Stimulated activated CD8-positive, alpha-beta memory T cell treated with anti-CD3 and anti-CD28 coated beads, Interleukin-4, amount 100 ng/mL, for 4 hours (primary cell): Measurements from ENCODE around the gene RCAN2.

Experiments
- DNase-seq, 2 donors: peaks; one replicate each; pipeline ENCODE4 v3.0.0-alpha.2; 2020; ENCODE audit warnings: low read depth in 2 of 2, low spot score in 1 of 2

Gene RCAN2

GRCh38 chr6:46491628-46492547, 639 bp upstream of the RCAN2 start:
- DNase-seq = no peak

- DNase-seq = no peak
Observed at GRCh38 chr6:46490425-46491200, 636 bp downstream of the RCAN2 start.

DNA sequence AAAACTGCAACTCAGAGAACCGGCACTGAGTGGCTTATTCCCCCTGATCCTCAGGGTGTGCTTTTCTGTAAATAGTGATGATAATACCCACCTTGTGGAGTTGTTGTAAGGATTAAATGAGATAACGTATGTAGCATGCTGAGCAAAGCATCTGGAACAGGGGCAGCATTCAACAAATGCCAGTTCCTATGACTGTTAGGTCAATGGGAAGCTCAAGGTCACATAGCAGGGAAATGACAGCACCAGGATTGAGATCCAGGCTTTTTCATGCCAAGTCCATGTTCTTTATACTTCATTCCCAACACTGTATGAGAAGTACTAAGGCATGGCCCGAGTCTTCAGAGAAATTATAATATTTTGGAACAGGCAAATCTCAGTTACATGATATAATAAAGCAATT, 5.1 kb downstream of the RCAN2 start:
- DNase-seq = no peak

GRCh38 chr6:46484081-46484820, 7.0 kb downstream of the RCAN2 start:
- no peak for DNase-seq

GRCh38 chr6:46476301-46476700, 14.9 kb downstream of the RCAN2 start:
- DNase-seq = no peak

DNA sequence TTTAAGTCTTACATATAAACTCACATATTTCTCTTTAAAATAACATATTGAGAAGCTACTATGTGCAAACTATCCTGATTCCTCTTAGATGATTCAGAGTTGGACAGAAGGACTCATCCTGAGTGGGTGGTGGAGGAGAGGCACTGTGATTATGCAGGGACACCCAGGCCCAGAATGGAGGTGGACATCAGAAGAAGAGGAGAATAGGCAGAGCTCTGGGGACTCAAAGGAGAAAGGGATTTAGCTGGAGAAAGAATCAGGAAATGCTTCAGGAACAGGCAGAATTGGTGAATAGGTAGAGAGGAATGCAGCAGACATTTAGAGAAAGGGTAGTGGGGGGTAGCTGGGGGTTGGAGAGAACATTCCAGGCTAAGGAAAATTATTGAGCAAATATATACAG, 17.4 kb downstream of the RCAN2 start:
- no peak for DNase-seq

DNA sequence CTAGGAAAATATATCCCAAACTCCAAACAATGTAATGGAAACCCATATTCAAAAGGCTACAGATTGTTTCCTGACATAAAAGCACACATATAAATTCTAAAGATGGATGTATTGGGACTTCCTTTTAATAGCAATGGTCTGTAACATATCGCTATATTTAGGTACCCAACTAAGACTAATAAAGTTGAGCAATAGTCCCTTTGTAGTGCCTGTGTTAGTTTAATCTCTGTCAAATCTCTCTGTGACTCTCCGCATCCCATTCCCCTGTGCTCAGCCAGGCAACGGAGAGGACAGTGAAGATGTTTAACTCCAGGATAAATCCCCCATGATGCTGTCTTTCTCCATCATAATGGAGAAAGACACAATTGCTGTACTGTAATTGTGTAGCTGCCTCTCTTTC, 19.0 kb downstream of the RCAN2 start:
- DNase-seq = no peak

- DNase-seq = no peak
Observed at GRCh38 chr6:46469021-46469420, 22.2 kb downstream of the RCAN2 start.

GRCh38 chr6:46468403-46469010, 22.7 kb downstream of the RCAN2 start:
- no peak for DNase-seq

DNA sequence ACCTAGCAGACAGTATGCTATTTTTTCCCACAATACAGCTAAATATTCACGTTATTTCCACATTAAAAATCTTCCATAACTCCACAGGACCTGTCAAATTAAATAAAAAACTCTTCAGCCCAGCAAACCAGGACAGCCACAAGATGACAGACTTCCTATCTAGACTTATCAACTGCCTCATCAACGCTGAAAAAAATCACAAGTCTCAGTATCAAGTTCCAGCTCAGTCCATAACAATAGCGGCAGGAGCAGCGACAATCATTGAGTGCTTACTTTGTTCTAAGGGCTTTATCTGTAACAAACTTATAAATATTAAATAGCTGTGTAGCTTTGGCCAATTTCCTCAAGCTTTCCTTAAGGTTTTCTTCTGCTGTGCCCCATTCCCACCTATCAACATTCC, 24.7 kb downstream of the RCAN2 start:
- no peak for DNase-seq

DNA sequence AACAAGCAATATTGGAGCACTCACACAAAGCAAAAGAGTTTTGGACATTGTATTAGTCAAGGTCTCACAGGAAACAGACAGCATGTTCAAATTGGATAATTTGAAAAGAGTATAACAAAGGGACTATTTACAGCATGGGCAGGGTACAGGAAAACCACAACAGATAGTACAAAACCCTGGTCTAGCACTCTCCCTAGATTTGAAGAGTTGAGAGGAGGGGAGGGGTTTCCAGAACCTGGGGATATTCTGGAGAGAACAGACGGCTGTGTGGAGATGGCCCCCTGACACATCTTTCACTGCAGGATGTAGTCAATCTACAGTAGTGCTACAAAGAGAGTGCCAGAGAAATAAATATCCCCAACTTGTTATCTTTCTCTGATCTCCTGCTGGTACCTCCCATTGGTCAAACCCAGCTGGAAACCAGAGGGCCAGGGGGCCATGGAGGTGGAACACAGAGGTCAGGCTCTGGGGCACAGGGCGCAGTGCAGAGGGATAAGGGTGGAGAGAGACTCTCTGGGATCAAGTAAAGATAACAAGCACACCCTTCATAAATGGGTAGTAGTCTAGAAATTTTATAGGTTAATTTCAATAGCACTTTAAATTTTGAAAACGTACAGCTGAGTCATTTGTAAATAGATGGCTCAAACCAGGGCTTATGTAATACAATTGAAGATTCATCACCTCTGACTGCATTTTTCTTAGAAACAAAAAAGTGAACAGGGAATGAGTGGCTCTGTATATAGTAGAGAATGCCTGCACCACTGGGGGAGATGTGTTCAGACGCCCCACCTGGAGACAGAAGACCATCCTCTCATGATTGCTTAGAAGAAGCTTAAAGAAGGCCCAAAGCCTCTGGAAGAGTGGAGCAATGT, 25.7 kb downstream of the RCAN2 start:
- DNase-seq = no peak

DNA sequence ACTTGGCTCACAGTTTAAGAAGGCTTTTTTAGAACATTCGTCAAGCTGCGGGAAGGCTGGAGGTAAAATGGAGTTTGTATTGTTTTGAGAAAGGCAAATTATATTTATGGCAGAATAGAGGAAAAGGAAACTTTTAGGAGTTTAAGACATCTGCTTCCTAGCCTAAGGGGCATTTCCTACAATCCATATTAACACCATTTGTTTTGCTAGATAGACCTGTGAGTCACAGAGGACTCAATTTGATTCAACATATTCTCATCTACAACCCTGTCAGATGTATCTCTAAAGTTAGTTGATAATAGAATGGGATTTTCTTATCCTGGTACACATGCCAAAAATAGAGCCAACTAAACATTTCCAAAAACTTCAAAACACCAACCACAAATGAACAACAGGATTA, 35.0 kb downstream of the RCAN2 start:
- DNase-seq = no peak

DNA sequence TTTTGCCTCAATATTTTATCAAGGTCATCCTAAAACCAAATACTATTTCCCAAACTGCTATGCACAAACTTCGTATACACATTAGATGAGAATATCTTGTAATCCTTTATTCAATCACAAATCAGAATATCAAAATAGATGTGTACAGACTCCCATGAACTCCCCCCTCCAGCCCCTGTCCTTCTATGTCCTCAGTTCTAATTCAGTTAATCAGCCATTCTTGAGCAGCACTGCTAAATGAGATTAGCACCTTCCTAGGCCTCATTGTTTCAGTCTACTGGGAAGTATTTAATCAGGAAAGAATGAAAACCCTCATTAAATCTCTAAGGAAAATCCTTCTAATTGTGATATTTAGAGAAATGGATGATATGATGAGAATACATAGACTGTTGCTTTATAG, 36.6 kb downstream of the RCAN2 start:
- DNase-seq = no peak

DNA sequence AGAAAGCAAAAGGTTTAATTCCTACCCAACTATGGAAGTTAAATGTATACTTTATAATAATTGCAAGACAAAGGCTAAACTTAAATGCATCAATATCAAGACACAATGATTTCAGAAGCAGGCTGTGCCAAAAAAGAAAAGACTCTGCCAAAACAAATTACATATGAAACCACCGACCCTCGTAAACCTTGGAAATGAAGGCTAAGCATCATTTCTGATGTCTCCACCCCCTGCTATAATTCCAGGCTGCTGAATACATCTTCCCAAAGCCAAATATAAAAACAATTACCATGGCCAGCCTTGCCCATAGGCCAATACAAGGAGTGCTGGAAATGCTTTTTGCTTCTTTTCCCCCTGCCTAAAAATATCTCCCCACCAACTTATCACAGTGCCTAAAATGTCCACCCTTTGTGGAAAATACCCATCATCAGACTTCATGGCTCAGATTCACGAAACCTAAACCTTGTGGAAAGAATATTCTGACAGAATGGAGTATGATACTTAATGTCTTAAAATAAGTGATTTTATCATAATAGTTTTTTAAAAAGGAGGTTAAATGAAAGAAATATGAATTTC, 37.4 kb downstream of the RCAN2 start:
- DNase-seq = no peak

DNA sequence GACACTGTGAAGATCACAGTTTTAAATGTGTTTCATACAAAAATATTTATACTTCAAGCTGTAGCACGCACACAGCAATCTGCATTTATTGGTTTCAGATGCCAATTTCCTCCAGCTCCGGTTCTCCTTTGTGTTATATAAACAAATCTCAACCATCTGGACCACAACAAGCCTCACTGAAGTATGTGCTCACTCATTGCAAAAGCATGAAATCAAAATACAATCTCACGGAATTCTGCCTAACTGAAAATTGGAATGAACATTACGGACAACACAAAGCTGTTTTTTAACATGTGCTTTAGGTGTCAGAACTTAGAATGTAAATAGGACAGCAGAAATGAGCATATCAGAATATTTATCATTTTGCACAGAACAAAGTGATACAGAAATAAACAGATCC, 38.0 kb downstream of the RCAN2 start:
- DNase-seq = no peak

- DNase-seq = no peak
Observed at GRCh38 chr6:46452312-46452917, 38.8 kb downstream of the RCAN2 start.

DNA sequence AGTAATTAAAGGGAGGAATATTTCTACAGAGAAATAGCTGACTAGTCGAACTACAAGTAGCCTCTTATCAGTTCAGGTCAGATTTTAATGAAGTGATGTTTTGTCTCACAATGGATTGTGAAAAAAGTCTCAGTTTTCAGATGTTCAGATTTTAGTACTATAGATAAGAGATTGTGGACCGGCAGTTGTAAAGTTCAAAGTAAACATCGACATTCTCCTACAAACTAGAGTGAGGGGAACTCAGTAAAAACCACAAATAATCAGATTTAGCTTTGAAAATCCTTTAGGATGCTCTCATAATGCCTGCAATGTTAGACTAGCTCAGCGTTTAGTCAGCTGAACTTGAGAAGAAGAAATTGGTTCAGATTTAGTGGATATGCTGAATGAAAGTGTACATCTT, 39.9 kb downstream of the RCAN2 start:
- DNase-seq = no peak

- DNase-seq = no peak
Observed at GRCh38 chr6:46444772-46445454, 46.3 kb downstream of the RCAN2 start.

- no peak for DNase-seq
Observed at GRCh38 chr6:46443623-46444022, 47.6 kb downstream of the RCAN2 start.
